Measurements from ENCODE around the gene CRB2. TPM values are rescaled to one million over a fixed set of nuclear protein-coding genes. Genes with fewer than 3 reads are reported as not detected.

The CRB2 gene
- total and polyA plus RNA-seq, 2 of the 13 experiments (the other 11 are each of a cell fraction or from before 2014, with no cell fraction given) = 0.01 to 0.29 TPM

DNA sequence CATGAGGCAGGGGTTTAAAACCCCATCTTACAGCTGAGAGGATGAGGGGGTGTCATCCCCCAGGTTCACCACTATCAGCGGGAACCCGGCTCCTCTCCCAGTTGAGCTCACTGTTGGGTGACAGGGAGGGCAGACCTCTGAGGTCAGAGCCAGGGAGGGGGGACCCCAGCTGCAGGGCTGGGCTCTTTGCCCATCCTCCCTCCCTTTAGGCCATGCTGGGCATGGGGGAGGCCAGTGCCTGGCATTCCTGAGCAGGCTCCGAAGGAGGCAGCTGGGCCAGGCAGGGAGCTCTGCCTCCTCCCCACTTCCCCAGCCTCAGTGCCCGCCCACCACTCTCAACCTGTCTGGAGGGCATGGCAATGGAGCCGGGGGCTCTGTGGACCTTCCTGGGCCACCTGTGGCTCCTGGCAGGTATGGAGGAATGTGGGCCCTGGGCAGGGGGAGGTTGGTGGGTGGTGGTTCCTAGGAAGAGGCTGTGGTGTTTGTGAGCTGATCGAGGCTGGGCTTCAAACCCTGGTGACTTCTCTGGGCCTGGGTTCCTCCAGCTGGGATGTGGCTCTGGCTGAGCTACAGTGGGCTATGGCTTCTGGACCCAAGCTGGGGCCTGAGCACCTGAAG is 12.6 kb downstream of the CRB2 start:
- H4K20me1 ChIP-seq (ENCODE audit: insufficient read depth, low read length) = no peaks in the 10 kb centered on the region
- no peak overlapping the region for H3K9ac ChIP-seq (ENCODE audit: insufficient read depth, low read depth, low read length)
- no TSS peak for BruUV-seq (replicated peaks)
- intact Hi-C loops (cut with micrococcal nuclease; ENCODE audit: unreplicated experiment) (no loop called here), in situ Hi-C loops (cut with HindIII; ENCODE audit: extremely low pct_ligation_motif_present, low pct_unique_long_range_greater_than_20kb) (no loop called here)
- H3K9me3 ChIP-seq (ENCODE audit: low read length) = no peaks in the 10 kb centered on the region
- no peak overlapping the region for H3K4me3 ChIP-seq (replicated peaks in 1 of 3; ENCODE audit: insufficient read depth in 1 of 3, low read depth in 2 of 3, low read length in 3 of 3)
- DNase-seq (ENCODE audit: low spot score) = no peak
- H3K79me2 ChIP-seq (ENCODE audit: insufficient read depth, low read length) = no peaks in the 10 kb centered on the region
- H2AFZ ChIP-seq (ENCODE audit: low read length) = no peak overlapping the region
- FAIRE-seq = no peak
- peaks cover 9 to 21% of the 10 kb centered on the region in 2 experiments for H3K27me3 ChIP-seq (ENCODE audit: control insufficient read depth in 1 of 2, insufficient read depth in 2 of 2, low read length in 2 of 2)
- TF ChIP-seq RARA (CRISPR knock-in tag; IDR thresholded peaks at IDR 0.05) = no peak
- TF ChIP-seq ZFX (CRISPR knock-in tag; IDR thresholded peaks at IDR 0.05; ENCODE audit: low read depth) = no peak
- TF ChIP-seq, protein P1, sequence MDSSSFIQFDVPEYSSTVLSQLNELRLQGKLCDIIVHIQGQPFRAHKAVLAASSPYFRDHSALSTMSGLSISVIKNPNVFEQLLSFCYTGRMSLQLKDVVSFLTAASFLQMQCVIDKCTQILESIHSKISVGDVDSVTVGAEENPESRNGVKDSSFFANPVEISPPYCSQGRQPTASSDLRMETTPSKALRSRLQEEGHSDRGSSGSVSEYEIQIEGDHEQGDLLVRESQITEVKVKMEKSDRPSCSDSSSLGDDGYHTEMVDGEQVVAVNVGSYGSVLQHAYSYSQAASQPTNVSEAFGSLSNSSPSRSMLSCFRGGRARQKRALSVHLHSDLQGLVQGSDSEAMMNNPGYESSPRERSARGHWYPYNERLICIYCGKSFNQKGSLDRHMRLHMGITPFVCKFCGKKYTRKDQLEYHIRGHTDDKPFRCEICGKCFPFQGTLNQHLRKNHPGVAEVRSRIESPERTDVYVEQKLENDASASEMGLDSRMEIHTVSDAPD (CRISPR knock-in tag; IDR thresholded peaks at IDR 0.05) = no peak
- ChIA-PET POLR2A (no interaction called here), CTCF (ENCODE audit: low intra/inter-chr PET ratio, low total read pairs) (no interaction called here)
- peaks cover 20% of the 10 kb centered on the region for H3K4me1 ChIP-seq (ENCODE audit: insufficient read depth, low read length)
- no peak overlapping the region for H3K4me2 ChIP-seq (ENCODE audit: low read depth, low read length)
- ATAC-seq = no peak
- no peak overlapping the region for H3K27ac ChIP-seq (ENCODE audit: extremely low read length, insufficient read depth, low read length)
- H3K36me3 ChIP-seq (replicated peaks in 1 of 2; ENCODE audit: control insufficient read depth in 1 of 2, insufficient read depth in 2 of 2, low read length in 2 of 2) = no peaks in the 10 kb centered on the region
- 0% methylated on average over 1 of the region's 6 CpGs for WGBS (ENCODE audit: low lambda C conversion rate)

DNA sequence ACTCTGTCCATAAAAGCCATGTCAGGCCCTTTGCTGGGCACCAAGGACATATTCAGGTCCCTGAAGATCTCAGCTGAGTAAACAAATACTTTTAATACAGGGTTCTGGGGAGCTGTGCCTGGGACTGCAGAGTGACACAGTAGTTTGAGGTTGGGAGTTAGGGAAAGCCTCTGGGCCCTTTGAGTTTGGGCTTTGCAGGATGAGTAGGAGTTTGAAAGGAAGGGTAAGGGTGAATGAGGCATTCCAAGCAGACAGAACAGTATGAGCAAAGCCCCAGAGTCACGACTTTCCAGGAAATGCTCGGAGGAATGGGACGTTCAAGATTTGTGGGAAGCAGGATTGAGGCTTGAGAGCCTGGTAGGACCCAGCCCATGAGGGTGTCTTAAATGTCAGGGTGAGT is 13.3 kb downstream of the CRB2 start:
- Histone ChIP-seq H3K4me3 (replicated peaks in 1 of 3; ENCODE audit: insufficient read depth in 1 of 3, low read depth in 2 of 3, low read length in 3 of 3) (no peak overlapping the region), H3K4me2 (ENCODE audit: low read depth, low read length) (no peak overlapping the region), H3K4me1 (ENCODE audit: insufficient read depth, low read length) (peaks cover 18% of the 10 kb centered on the region), H3K9ac (ENCODE audit: insufficient read depth, low read depth, low read length) (no peak overlapping the region), H3K27me3 (ENCODE audit: control insufficient read depth in 1 of 2, insufficient read depth in 2 of 2, low read length in 2 of 2) (peaks cover 6 to 17% of the 10 kb centered on the region in 2 experiments), H3K27ac (ENCODE audit: extremely low read length, insufficient read depth, low read length) (no peak overlapping the region), H3K79me2 (ENCODE audit: insufficient read depth, low read length) (no peaks in the 10 kb centered on the region), H3K36me3 (replicated peaks in 1 of 2; ENCODE audit: control insufficient read depth in 1 of 2, insufficient read depth in 2 of 2, low read length in 2 of 2) (no peaks in the 10 kb centered on the region), H3K9me3 (ENCODE audit: low read length) (no peaks in the 10 kb centered on the region), H4K20me1 (ENCODE audit: insufficient read depth, low read length) (no peaks in the 10 kb centered on the region), H2AFZ (ENCODE audit: low read length) (no peak overlapping the region)
- no peak for ATAC-seq
- no peak for FAIRE-seq
- in situ Hi-C loops (cut with HindIII; ENCODE audit: extremely low pct_ligation_motif_present, low pct_unique_long_range_greater_than_20kb) (no loop called here), intact Hi-C loops (cut with micrococcal nuclease; ENCODE audit: unreplicated experiment) (no loop called here)
- WGBS (ENCODE audit: low lambda C conversion rate) = 21% methylated on average over 3 of the region's 3 CpGs
- no peak for DNase-seq (ENCODE audit: low spot score)
- BruUV-seq (replicated peaks) = no TSS peak
- ChIA-PET CTCF (ENCODE audit: low intra/inter-chr PET ratio, low total read pairs) (no interaction called here), POLR2A (no interaction called here)
- TF ChIP-seq SIN3B (IDR thresholded peaks at IDR 0.05; ENCODE audit: low read length) (no peak), ARID2 (CRISPR knock-in tag; IDR thresholded peaks at IDR 0.05; ENCODE audit: borderline replicate concordance) (no peak), RXRA (CRISPR knock-in tag; IDR thresholded peaks at IDR 0.05) (no peak), ZSCAN21 (CRISPR knock-in tag; IDR thresholded peaks at IDR 0.05; ENCODE audit: borderline replicate concordance) (no peak), ZBTB1 (CRISPR knock-in tag; IDR thresholded peaks at IDR 0.05; ENCODE audit: borderline replicate concordance) (no peak), ZNF207 (IDR thresholded peaks at IDR 0.05; ENCODE audit: borderline replicate concordance) (no peak), TCF7L2 (IDR thresholded peaks at IDR 0.05; ENCODE audit: low read depth, low read length) (no peak), PAX8 (CRISPR knock-in tag; IDR thresholded peaks at IDR 0.05; ENCODE audit: borderline replicate concordance) (no peak), ZNF749 (CRISPR knock-in tag; IDR thresholded peaks at IDR 0.05; ENCODE audit: borderline replicate concordance) (no peak), HOXA7 (CRISPR knock-in tag; IDR thresholded peaks at IDR 0.05) (no peak)
- TF ChIP-seq, protein P2, sequence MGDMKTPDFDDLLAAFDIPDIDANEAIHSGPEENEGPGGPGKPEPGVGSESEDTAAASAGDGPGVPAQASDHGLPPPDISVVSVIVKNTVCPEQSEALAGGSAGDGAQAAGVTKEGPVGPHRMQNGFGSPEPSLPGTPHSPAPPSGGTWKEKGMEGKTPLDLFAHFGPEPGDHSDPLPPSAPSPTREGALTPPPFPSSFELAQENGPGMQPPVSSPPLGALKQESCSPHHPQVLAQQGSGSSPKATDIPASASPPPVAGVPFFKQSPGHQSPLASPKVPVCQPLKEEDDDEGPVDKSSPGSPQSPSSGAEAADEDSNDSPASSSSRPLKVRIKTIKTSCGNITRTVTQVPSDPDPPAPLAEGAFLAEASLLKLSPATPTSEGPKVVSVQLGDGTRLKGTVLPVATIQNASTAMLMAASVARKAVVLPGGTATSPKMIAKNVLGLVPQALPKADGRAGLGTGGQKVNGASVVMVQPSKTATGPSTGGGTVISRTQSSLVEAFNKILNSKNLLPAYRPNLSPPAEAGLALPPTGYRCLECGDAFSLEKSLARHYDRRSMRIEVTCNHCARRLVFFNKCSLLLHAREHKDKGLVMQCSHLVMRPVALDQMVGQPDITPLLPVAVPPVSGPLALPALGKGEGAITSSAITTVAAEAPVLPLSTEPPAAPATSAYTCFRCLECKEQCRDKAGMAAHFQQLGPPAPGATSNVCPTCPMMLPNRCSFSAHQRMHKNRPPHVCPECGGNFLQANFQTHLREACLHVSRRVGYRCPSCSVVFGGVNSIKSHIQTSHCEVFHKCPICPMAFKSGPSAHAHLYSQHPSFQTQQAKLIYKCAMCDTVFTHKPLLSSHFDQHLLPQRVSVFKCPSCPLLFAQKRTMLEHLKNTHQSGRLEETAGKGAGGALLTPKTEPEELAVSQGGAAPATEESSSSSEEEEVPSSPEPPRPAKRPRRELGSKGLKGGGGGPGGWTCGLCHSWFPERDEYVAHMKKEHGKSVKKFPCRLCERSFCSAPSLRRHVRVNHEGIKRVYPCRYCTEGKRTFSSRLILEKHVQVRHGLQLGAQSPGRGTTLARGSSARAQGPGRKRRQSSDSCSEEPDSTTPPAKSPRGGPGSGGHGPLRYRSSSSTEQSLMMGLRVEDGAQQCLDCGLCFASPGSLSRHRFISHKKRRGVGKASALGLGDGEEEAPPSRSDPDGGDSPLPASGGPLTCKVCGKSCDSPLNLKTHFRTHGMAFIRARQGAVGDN (CRISPR knock-in tag; IDR thresholded peaks at IDR 0.05) = no peak
